ENCODE results near the gene LFNG.
"Not testable (repeated sequence)": the region's sequence is repeated elsewhere in the genome, so short reads cannot be mapped to it uniquely, and the experiment has no call there.

The LFNG gene

DNA sequence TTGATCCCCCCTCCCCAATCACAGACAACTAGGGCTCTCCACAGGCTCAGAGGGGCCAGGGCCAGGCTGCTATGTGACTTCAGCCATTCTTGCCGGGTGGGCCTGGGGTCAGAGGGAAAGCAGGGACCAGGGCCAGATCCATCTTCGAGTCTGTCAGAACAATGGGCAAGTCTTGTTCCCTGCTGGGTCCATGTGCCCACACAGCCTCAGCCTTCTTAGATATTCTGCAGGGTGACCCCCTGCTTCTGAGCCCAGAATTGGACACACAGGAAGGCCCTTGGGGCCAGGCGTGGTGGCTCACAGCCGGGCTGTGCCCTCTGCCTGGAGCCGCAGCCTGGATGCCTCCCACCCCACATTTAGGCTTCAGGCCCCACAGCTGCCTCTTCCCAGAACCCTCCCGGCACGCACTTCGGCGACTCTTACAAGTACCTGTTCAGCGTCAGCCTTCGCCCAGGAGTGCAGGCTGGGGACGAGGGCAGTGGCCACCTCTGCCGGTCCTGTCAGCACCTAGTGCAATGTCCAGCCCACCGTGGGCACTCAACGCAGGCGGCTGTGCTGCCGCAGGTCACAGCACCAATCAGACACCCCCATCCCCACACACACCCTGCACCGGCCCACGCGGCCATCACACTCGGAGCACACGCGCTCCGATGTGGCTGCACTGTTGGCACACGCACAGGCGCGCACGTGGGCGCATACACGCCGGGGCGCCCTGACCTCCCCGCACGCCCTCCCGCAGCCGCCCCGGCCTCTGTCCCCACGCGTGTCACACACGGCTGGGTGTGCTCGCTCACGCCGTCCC lies 11.6 kb downstream of the LFNG start:
- not testable (repeated sequence) for DNase-seq

DNA sequence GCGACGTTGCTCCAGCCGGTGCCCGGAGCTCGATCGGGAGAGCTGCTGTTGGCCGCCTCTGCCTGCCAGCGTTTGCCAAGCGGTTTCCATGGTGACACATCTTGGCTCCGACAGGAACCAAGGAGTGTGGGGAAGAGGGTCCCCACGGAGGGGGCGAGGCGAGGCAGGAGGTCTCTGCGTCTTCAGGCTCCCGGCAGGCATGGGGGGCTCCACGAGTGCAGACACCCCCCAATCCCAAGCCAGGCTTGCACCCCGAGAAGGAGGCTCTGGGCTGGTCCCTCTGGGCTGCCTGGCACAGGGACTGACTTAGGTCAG lies 12.2 kb downstream of the LFNG start:
- DNase-seq, result not testable (repeated sequence)

GRCh38 chr7:2532199-2532772 lies 12.7 kb downstream of the LFNG start:
- DNase-seq, result not testable (repeated sequence)

DNA sequence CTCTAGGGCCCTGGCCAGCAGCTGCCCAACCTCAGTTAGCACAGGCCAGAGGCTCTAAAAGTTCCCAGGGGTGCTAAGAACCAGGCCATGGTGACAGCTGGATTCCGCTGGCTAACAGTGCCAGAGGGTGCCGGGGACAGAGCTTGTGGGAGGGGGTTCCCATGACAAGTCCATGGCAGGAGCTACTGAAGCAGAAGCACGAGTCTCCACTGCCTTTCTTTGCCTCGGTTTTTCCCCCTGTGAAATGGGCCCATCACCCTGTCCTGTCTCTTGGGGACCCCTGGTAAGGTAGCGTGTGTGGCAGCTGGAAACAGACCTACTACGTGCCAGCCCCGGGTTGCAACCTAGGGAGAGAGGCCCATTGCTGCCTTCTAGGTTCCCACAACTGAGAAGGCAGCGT lies 13.2 kb downstream of the LFNG start:
- not testable (repeated sequence) for DNase-seq

GRCh38 chr7:2533566-2533965 lies 14.0 kb downstream of the LFNG start:
- not testable (repeated sequence) for DNase-seq

- not testable (repeated sequence) for DNase-seq
These were observed 14.6 kb downstream of the LFNG start for GRCh38 chr7:2534214-2534613.

DNA sequence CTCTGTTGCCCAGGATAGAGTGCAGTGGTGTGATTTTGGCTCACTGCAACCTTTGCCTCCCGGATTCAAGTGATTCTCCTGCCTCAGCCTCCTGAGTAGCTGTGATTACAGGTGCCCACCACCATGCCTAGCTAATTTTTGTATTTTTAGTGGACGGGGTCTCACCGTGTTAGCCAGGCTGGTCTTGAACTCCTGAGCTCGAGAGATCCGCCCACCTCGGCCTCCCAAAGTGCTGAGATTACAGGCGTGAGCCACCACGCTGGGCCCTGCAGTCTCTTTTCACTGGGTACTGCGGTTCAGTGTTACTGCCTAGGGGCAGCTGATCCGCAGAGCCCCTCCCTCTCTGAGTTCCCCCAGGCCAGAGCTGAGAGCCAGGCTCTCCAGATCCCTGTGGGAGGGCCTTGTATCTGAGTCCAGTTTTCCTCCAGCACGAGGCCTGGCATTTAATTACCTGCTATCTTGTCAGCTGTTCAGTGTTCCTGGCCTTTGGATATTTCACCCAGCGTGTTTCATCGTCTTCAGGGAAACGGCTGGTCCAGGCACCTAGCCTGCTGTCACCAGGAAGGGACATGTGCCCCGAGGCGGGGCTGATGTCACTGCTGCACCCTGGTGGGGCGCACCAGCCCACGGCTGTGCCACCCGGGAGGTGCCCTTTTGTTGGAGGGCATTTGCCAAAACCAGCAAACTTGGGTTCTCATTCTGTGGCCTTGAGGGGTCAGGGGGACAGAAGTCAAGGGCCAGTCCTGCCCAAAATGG lies 16.5 kb downstream of the LFNG start:
- not testable (repeated sequence) for DNase-seq

DNA sequence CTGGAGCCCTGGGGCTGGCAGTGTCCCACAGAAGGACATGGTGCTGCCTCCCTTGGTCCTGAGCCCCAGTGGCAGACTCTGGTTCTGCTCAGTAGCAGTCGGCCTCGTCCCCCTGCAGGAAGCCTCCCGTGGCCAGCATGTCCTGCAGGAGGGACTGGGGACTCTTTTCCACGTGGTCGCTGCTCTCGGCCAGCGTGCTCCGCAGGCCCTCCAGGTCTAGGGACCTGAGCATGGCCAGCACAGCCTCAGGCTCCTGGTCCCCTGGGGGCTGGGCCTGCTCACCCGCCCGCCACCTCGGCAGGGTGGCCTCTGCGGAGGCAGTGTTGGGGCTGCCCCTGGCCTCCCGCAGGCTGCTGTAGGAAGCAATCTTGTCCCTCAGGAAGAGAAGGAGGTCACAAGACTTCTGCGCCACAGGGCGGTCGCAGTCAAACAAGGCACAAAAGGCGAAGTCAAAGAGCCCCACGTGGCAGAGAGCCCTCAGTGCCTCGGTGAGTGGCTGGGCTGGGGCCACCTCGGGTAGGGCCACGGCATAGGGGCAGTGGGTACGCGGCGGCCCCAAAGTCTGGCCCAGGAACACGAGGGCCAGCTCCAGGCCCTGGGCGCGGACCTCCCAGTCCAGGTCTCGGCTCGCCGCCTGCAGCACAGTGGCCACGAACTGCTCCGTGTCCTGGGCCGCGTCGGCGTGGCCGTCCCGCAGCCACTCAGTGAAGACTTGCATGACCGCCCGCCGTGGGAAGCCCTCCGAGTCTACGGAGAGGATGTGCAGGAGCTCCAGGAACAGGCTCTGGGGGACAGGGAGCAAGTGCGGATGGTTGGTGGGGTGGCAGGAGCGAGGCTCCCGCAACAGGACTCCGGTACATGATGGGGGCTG lies 18.6 kb downstream of the LFNG start:
- no peak for DNase-seq

DNA sequence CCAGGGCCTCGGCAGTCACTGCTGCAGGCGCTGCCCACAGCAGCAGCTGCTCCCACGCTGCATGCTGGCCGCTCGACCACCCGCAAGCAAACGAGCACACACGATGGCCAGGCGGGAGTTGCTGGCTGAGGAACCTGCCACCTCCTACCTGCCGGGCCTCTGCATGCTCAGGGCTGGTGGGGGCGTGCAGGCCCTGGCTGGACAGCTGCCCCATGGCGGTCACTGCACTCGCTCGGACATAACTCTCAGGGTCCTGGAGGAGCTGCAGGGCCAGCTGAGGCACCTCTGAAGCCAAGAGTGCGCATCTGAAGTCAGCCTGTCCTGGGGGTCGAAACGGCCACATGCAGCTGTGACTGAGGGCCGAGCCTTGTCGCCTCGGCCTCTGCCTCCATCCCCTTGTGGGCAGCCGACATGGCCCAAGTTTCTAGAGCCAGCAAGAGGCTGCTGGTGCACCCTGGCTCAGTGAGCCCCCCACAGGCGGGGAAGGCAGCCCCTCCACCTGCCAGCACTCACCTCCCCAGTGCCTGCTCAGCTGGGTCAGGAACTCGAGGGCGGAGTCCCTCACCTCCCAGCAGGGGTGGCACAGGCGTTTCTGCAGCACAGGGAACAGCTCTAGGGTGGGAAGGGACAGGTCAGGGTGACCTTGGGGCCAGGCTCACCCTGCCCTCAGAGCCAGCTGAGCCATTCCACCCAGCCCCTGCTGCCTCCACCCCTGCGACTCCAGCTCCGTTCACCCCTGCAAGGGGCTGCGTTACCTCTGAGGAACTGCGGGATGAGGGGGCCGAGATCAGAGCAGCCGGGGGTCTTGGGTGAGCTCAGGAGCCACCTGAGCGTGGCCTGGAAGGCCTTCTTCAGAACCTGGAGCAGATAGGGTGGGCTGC lies 19.7 kb downstream of the LFNG start:
- no peak for DNase-seq

DNA sequence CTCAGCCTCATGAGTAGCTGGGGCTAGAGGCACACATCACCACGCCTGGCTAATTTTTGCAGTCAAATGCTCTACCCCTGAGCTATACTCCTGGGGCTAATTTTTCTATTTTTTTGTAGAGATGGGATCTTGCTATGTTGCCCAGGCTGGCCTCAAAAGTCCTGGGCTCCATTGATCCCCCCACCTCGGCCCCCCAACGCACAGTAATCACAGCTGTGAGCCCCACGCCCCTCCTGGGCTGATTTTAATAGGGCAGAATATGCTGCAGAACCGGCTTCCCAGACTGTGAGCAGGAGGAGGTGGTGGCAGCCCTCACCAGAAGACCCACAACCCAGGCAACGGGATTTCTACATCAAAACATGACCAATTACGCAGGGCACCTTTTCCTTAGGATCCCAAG lies 20.6 kb downstream of the LFNG start:
- no peak for DNase-seq

- no peak for DNase-seq
These were observed 21.1 kb downstream of the LFNG start for GRCh38 chr7:2540641-2541051.

GRCh38 chr7:2541291-2542010 lies 21.9 kb downstream of the LFNG start:
- DNase-seq, result no peak

DNA sequence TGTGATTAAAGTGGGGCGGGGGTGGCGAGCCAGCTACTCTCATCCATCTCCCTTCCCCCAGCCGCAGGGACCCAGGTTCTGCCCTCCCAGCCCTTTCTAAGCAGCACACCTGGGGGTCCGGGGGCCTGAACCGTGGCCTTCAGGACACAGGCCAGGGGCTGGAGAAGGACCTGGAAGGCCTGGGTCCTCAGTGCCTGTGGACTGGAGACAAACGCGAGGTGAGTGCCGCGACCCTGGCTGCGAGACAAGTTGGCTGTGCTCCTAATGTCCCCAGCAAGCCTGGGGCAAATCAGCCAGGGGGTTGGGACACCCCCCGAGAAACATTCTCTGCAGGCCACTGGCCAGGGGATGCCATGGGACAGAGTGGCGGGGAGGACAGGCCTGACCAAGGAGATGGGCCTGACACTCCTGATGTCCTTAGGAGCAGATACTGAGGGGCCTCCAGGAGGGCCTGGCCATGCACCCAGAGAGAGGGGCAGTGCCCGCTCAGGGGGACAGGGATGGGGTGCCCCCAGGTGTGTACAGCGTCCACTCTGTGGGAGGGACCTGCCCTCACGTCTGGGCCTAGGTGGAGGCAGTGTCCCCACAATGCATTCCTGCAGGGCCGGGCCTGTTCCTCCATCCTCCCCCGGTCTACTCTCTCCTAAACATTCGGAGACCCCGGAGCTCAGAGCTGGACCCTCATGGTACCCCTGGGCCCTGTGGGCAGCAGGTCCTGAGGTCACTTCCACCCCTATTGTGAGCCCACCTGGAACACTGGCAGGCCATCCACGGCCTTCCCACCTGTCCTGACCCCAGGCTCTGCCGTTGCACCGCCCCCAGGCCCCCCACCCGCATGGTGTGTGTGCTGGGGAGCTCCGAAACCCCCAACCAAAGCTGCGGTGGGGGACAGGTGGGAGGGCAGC lies 22.7 kb downstream of the LFNG start:
- DNase-seq, result no peak

GRCh38 chr7:2542916-2543871 lies 23.6 kb downstream of the LFNG start:
- no peak for DNase-seq

- DNase-seq, result no peak
These were observed 25.1 kb downstream of the LFNG start for GRCh38 chr7:2544541-2545188.

GRCh38 chr7:2545746-2546425 lies 26.3 kb downstream of the LFNG start:
- no peak for DNase-seq

DNA sequence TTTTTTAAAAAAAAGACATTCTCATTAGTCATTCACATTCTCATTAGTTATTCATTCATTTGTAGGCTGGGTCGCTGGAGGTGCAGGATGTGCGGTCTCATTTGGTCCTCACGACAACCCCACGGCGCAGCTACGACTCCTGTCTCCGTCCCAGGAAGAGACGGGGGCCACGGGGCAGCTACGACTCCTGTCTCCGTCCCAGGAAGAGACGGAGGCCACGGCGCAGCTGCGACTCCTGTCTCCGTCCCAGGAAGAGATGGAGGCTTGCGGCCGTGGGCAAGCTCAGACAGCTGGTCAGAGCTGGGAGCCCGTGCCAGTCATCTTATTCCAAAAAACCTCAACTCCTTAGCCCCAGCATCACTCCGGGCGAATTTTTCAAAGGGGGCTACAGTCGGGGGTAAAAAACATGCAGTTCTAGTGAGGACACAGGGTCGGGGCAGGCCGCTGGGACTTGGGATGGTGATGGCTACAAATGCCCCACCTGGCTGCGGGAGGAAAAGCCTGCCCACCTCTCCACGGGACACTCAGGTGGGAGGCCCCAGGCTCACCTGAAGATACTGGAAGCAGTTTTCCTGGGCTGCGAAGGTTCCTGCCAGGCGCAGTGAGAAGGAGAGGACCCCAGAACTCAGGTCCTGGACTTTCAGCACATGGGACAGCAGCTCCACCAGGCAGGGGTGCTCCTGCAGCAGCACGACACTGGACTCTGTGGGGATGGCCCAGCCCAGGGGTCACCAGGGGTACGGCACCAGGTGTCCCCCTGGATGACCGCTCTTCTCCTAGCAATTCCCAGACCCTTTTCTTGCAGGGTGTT lies 27.4 kb downstream of the LFNG start:
- DNase-seq, result no peak
